Stimulated activated CD4-positive, alpha-beta T cell treated with anti-CD3 and anti-CD28 coated beads, Interleukin-1b, Interleukin-23, amount 100 ng/mL, for 4 hours (primary cell): ENCODE data around the gene NFX1.
"Not testable (repeated sequence)": the region's sequence is repeated elsewhere in the genome, so short reads cannot be mapped to it uniquely, and the experiment has no call there.

Source experiments
- DNase-seq, 2 donors: peaks; one replicate each; pipeline ENCODE4 v3.0.0-alpha.2; 2020; ENCODE audit warnings: low read depth in 2 of 2

NFX1 gene

GRCh38 chr9:33310748-33311147, 20.4 kb downstream of the NFX1 start:
- no peak for DNase-seq

DNA sequence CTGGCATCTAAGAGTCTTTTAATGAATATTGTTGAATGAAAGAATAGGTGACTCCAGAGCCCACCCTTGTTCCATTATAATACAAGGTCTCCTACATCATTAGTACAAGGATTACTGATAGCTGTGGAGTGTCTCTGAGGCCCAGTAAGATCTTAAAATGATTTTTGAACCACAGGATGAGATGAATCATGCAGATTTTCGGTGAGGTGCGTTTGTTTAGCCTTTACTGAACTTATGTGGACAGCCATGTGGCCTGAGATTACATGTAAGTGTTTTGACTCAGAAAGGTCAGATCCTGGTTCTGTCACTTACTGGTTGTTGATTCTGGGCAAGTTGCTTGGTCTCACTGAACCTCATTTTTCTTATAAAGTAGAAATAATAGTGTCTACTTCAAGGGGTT, 21.6 kb downstream of the NFX1 start:
- no peak for DNase-seq

- no peak for DNase-seq
These were observed 25.1 kb downstream of the NFX1 start for GRCh38 chr9:33315371-33315770.

GRCh38 chr9:33317136-33317535, 26.8 kb downstream of the NFX1 start:
- not testable (repeated sequence) for DNase-seq

GRCh38 chr9:33318225-33318624, 27.9 kb downstream of the NFX1 start:
- DNase-seq: no peak

DNA sequence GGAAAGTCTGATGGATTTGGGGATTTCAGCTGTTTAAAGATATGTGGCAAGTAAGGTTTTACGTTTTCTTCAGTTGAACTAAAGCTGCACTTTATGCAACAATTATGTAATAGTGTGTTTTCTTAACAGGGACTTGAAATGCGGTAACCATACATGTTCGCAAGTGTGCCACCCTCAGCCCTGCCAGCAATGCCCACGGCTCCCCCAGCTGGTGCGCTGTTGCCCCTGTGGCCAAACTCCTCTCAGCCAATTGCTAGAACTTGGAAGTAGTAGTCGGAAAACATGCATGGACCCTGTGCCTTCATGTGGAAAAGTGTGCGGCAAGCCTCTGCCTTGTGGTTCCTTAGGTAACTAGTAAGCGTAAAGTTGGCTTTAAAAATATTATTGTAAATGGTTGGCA, 28.5 kb downstream of the NFX1 start:
- DNase-seq: no peak

DNA sequence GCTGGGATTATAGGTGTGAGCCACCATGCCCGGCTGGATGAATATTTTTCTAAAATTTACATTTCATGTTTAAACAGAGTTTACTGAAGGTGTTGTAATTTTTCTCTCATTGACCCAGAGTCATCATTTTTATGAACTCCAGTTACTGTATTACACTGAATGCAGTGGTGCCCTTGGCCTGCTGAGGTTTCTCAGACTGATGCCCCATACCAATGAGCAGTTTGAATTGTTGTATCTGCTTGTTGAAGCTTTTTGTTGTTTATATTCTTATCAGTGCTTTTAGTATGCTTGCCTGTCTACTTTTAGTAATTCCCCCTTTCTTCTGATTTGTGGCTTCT, 29.9 kb downstream of the NFX1 start:
- no peak for DNase-seq

GRCh38 chr9:33320568-33321261, 30.4 kb downstream of the NFX1 start:
- no peak for DNase-seq

DNA sequence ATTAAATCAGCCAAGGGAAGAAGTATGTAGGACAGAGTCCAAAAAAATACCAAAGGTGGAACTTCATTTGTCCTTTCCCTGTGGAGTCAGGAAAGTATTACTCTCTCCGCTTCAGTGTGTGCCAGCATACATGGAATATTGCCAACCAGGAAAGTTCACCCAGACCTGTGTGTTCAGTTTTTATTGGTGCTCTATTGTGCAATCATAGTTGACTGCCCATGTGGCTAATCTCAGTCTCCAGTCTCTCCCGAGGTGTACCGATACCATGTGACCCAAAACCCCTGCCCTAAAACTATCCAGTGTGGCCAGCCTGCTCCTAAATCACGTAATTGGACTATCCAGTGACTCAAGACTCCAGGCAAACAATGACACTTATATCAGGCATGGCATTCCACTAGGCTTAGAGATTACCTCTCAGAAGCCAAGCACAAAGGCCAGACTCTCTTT, 38.8 kb downstream of the NFX1 start:
- no peak for DNase-seq

DNA sequence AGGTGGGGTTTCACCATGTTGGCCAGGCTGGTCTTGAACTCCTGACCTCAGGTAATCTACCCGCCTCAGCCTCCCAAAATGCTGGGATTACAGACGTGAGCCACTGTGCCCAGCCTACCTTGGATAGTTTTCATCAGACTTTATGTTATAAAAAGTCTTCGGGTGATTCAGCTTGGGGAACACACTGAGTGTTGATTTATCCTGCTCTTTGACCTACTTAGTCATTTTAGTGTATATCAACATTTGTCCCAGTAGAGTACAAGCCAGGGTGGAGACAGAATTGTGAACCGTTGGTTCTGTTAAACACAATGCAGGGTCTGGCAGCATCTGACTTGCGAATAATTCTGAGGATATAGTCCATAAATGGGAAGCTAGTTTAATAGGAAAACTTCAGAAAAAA, 39.7 kb downstream of the NFX1 start:
- no peak for DNase-seq

DNA sequence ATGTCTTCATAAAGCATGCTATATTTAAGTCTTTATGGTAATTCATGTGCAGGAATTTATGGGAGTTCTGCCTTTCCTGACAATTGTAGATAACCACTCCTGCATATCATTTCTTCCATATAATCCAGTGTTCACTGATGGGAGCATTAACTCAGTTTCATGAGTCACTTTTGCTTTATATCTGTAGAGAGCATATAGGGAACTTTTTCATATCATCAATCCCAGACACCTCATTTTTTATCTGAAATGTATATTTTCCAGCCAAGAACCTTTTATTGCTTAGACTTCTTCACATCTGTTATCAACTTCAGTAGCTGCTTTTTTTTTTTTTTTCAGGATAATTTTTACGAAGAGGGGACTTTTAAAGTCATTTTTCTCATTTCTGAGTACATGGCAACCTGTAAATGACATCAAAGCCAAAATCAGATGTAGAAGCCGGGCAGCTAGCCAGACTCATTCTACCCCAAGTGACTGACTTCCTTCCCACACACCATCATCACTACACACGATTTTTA, 41.1 kb downstream of the NFX1 start:
- no peak for DNase-seq

DNA sequence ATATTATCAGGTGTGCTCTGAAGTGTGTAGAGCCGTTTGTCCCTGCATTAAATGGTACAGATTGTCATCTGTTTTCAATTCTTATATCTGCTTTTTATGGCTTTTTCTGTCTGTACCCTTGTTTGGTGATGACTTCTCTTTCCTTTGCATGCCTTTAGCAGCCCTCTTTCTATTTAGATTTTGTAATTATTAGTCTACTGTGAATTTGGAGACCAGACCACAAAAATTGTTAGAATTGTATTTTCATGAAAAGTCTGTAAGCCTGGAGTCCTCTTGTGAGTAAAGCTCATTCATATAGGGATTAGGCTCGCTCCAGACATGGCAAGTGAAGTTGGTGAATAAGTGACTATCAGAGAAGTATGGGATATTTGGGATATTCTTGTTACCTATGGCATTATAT, 41.7 kb downstream of the NFX1 start:
- no peak for DNase-seq

- not testable (repeated sequence) for DNase-seq
These were observed 42.6 kb downstream of the NFX1 start for GRCh38 chr9:33332956-33333355.

DNA sequence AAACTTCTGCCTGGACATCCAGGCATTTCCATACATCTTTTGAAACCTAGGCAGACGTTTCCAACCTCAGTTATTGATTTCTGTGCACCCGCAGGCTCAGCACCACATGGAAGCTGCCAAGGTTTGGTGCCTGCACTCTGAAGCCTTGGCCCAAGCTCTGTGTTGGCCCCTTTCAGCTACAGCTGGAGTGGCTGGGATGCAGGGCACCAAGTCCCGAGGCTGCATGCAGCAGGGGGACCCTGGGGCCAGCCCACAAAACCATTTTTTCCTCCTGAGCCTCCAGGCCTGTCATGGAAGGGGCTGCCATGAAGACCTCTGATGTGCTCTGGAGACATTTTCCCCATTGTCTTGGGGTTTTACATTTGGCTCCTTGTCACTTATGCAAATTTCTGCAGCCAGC, 49.9 kb downstream of the NFX1 start:
- no peak for DNase-seq

DNA sequence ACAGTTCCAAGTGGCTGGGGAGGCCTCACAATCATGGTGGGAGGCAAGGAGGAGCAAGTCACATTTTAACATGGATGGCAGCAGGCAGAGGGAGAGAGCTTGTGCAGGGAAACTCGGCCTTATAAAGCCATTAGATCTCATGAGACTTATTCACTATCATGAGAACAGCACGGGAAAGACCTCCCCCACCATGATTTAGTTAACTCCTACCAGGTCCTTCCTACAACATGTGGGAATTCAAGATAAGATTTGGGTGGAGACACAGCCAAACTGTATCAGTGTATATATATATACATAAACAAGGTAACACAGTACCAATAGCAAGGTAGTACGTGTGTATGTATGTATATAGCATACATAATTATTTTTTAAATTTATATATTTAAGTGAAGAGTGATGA, 50.9 kb downstream of the NFX1 start:
- DNase-seq: no peak

DNA sequence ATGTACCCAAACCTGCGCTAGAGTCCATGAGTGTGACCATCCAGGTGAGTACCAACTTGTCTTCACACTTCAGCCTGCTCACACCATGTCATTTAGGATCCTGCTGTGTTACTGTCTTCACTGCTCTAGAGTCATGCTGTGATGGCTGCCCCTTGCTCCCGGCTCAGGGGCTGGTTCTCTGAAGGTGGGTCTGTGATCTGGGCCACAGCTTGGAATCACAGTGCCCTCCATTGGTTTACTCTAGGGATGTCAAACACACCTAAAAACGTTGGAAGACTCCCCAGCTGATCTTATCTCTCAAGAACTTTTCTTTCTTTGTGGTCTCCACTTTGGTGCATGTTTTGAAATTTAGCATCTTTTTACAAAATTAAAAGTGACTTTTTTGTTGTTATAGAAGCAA, 53.8 kb downstream of the NFX1 start:
- no peak for DNase-seq

- no peak for DNase-seq
These were observed 56.2 kb downstream of the NFX1 start for GRCh38 chr9:33346564-33346963.

DNA sequence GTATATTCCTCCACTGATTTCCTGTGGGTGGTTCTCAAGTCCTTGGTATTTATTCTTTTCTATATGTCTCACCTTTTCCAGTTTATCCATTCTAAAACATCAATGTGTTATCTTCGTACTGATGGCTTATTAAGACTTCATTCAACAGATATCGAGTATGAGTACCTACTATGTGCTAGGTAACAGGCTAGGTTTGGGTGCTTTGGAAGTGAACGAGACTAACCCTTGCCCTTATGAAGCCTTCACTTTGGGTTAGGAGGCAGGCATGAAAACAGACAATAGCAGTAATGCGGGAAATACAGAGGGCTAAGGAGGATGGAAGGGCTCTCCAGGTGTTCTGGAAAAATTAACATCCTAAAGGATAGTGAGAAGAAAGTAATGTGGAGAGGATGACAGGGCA, 58.7 kb downstream of the NFX1 start:
- DNase-seq: no peak

DNA sequence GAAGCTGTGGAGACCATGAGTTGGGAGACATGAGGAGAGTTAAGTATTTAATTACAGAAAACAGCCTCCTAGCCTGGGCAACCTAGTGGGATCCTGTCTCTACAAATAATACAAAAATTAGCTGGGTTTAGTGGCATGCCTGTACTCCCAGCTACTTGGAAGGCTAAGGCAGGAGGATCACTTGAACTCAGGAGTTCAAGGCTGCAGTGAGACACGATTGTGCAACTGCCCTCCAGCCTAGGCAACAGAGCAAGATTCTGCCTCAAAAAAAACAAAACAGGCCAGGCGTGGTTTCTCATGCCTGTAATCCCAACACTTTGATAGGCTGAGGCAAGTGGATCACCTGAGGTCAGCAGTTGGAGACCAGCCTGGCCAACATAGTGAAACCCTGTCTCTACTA, 59.4 kb downstream of the NFX1 start:
- no peak for DNase-seq

GRCh38 chr9:33350310-33350709, 60.0 kb downstream of the NFX1 start:
- DNase-seq: no peak

DNA sequence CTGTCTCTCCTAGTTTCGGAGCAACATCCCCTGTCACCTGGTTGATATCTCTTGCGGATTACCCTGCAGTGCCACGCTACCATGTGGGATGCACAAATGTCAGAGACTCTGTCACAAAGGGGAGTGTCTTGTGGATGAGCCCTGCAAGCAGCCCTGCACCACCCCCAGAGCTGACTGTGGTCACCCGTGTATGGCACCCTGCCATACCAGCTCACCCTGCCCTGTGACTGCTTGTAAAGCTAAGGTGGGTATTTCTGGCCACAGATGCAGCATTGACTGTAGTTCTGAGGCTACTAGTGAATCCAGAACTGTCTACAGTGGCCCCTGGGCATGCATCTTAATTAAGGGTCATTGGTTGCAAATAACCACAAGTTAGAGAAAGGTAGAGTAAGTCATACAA, 61.2 kb downstream of the NFX1 start:
- no peak for DNase-seq

GRCh38 chr9:33354651-33355211, 64.4 kb downstream of the NFX1 start:
- DNase-seq: no peak

DNA sequence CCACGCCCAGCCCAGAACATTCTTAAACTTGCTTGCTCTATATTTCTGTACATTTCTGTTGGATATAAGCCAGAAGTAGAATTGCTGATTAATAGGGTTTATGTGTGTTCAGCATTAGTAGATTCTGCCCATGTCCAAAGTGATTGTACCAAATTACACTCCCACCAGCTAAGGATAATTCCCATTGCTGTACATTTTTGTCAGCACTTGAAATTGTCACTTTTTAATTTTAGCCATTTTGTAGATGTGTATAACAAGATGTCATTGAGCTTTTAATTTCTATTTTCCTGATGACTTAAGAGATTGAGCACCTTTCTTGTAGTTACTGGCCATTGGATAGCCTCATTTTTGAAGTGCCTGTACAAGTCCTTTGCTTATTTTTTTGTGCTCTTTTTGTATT, 65.6 kb downstream of the NFX1 start:
- no peak for DNase-seq

DNA sequence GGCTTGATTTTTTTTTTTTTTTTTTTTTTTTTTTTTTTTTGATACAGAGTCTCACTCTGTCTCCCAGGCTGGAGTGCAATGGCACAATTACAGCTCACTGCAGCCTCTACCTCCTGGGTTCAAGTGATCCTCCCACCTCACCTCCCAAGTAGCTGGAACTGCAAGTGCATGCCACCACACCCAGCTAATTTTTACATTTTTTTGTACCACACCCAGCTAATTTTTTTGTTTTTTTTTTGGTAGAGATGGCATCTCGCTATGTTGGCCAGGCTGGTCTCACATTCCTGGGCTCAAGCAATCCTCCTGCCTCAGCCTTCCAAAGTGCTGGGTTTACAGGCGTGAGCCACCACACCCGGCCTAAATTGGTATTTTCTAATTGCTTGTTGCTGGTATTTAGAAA, 68.3 kb downstream of the NFX1 start:
- DNase-seq: not testable (repeated sequence)
